HepG2 (cell line): Measurements from ENCODE around the gene SLC35B1. TPM values are rescaled to one million over a fixed set of nuclear protein-coding genes. Genes with fewer than 3 reads are reported as not detected.

ENCODE experiments used
- ELF4 ChIP-seq: sonication (generic); formaldehyde crosslinking; IDR thresholded peaks from 2 replicates; pipeline ENCODE4 v1.5.0; 2020; ENCODE audit warnings: missing genetic modification reagents, mild to moderate bottlenecking, moderate library complexity, borderline replicate concordance
- HNRNPLL ChIP-seq: fragments of 200-400 bp; formaldehyde crosslinking; IDR thresholded peaks from 2 replicates; pipeline ENCODE4 v1.6.1; 2017; ENCODE audit warnings: mild to moderate bottlenecking, low read depth, low read length; ENCODE audit not compliant: poor library complexity, severe bottlenecking
- JUND ChIP-seq: sonication (generic); formaldehyde crosslinking; IDR thresholded peaks from 2 replicates; pipeline ENCODE4 v1.8.0; 2022; ENCODE audit warnings: mild to moderate bottlenecking, missing genetic modification reagents
- PITX1 ChIP-seq: sonication (generic); formaldehyde crosslinking; IDR thresholded peaks from 2 replicates; pipeline ENCODE4 v1.5.1; 2020; ENCODE audit warnings: mild to moderate bottlenecking, missing genetic modification reagents
- ZBTB44 ChIP-seq: sonication (generic); formaldehyde crosslinking; IDR thresholded peaks from 2 replicates; pipeline ENCODE4 v1.4.0; 2020; ENCODE audit warnings: missing genetic modification reagents
- ZNF10 ChIP-seq: sonication (generic); formaldehyde crosslinking; IDR thresholded peaks from 2 replicates; pipeline ENCODE4 v1.4.0; 2020; ENCODE audit warnings: mild to moderate bottlenecking, low read depth, missing genetic modification reagents, borderline replicate concordance
- ZNF274 ChIP-seq: sonication (generic); formaldehyde crosslinking; IDR thresholded peaks from 2 replicates; pipeline ENCODE4 v1.5.1; 2020; ENCODE audit warnings: mild to moderate bottlenecking, missing genetic modification reagents
- ZNF3 ChIP-seq: IDR thresholded peaks from 2 replicates; pipeline ENCODE4 v1.7.0; 2017; ENCODE audit warnings: inconsistent platforms
- ZNF609 ChIP-seq: sonication (generic); formaldehyde crosslinking; IDR thresholded peaks from 2 replicates; pipeline ENCODE4 v1.4.0; 2020; ENCODE audit warnings: mild to moderate bottlenecking, missing genetic modification reagents, borderline replicate concordance
- ZSCAN5A ChIP-seq: sonication (generic); formaldehyde crosslinking; IDR thresholded peaks from 2 replicates; pipeline ENCODE4 v1.8.0; 2022; ENCODE audit warnings: mild to moderate bottlenecking, missing genetic modification reagents, borderline replicate concordance
- polyA plus RNA-seq, 8 experiments: library from polyadenylated mRNA; depleted of rRNA in 3 of 8; stranded (reverse) in 7 of 8; unstranded in 1 of 8; fragments of >200 nt; fragmentation: Illumina TruSeq in 4 of 8; extraction: Trizol in 4 of 8; gene quantifications; 2 replicates each; pipeline versions ENCODE4 v1.2.1 to v1.2.3, GENCODE V29; 2011 to 2016; ENCODE audit warnings: low read depth in 4 of 8, missing spikeins in 1 of 8, mixed read lengths in 1 of 8; ENCODE audit not compliant: insufficient read depth in 1 of 8
- total RNA-seq, 5 experiments: library from RNA; depleted of rRNA; stranded (reverse); fragments of >200 nt; fragmentation: Illumina TruSeq; extraction: Trizol; gene quantifications; 2 replicates each; pipeline ENCODE4 v1.2.3, GENCODE V29; 2016; ENCODE audit warnings: low read depth in 1 of 5

Gene SLC35B1
- total and polyA plus RNA-seq, 2 of the 13 experiments (the other 11 are each of a cell fraction or from before 2014, with no cell fraction given), result 99.6 to 113 TPM

GRCh38 chr17:49734515-49735490 lies 27.0 kb upstream of the SLC35B1 start (continued):
- TF ChIP-seq ZNF609 (CRISPR knock-in tag) (no peak), ZNF3 (CRISPR knock-in tag) (no peak), HNRNPLL (no peak), ZBTB44 (CRISPR knock-in tag) (no peak), PITX1 (no peak), JUND (CRISPR knock-in tag) (no peak), ELF4 (no peak), ZNF274 (CRISPR knock-in tag) (no peak), ZNF10 (CRISPR knock-in tag) (no peak), ZSCAN5A (no peak)
